GM12864 (cell line): Measurements from ENCODE around the gene MRRF.

Experiments
- DNase-seq: peaks from one replicate; pipeline ENCODE4 v3.0.0-alpha.2; 2011; ENCODE audit warnings: low read depth
- H3K4me3 ChIP-seq: 2 replicates; pipeline ENCODE4 v1.5.1; 2011; ENCODE audit warnings: mild to moderate bottlenecking, low read depth, low read length, control low read depth
- CTCF ChIP-seq: IDR thresholded peaks from 2 replicates; pipeline ENCODE4 v1.5.1; 2011; ENCODE audit warnings: low read depth, mild to moderate bottlenecking, moderate library complexity, low read length, control low read depth, inconsistent platforms; ENCODE audit errors: missing control alignments

Gene MRRF

GRCh38 chr9:122338536-122338935 lies 73.9 kb downstream of the MRRF start:
- DNase-seq, result no peak
- TF ChIP-seq CTCF, result no peak
- H3K4me3 ChIP-seq, result no peak overlapping the region

GRCh38 chr9:122338994-122339393 lies 74.3 kb downstream of the MRRF start:
- H3K4me3 ChIP-seq, result no peak overlapping the region
- no peak for TF ChIP-seq CTCF
- no peak for DNase-seq

- no peak for TF ChIP-seq CTCF
- H3K4me3 ChIP-seq, result no peak overlapping the region
- DNase-seq, result no peak
Measured at GRCh38 chr9:122339579-122339978, 74.9 kb downstream of the MRRF start.

- H3K4me3 ChIP-seq, result no peak overlapping the region
- DNase-seq, result no peak
- no peak for TF ChIP-seq CTCF
Measured at GRCh38 chr9:122340161-122340560, 75.5 kb downstream of the MRRF start.

GRCh38 chr9:122342323-122343050 lies 77.8 kb downstream of the MRRF start:
- no peak for DNase-seq
- H3K4me3 ChIP-seq, result no peak overlapping the region
- no peak for TF ChIP-seq CTCF

- DNase-seq, result no peak
- no peak for TF ChIP-seq CTCF
- H3K4me3 ChIP-seq, result peak overlapping the region; percentile 49
Measured at GRCh38 chr9:122346478-122347347, 82.0 kb downstream of the MRRF start.
